GM23338 (cell line): ENCODE measurements around the gene MYO3B. TPM values are rescaled to one million over a fixed set of nuclear protein-coding genes. Genes with fewer than 3 reads are reported as not detected.

Experiments used
- ATAC-seq: fragments of 200-7000 bp; cut with Tn5 transposase; 3 replicates; pipeline ENCODE4 v1.9.1; 2020
- DNase-seq: peaks from one replicate; pipeline ENCODE4 v3.0.0-alpha.2; 2015; ENCODE audit warnings: low spot score
- H2AFZ ChIP-seq: fragments of 200-600 bp; sonication (generic); 2 replicates; pipeline ENCODE4 v1.8.0; 2016; ENCODE audit warnings: antibody characterized with exemption, mild to moderate bottlenecking, moderate library complexity
- H3F3A ChIP-seq: fragments of 200-600 bp; sonication (generic); replicated peaks from 2 replicates; pipeline ENCODE4 v1.8.0; 2017; ENCODE audit warnings: antibody characterized with exemption, mixed run types, low read depth
- H3K27ac ChIP-seq: fragments of 200-600 bp; sonication (generic); 2 replicates; pipeline ENCODE4 v1.6.1; 2016; ENCODE audit warnings: low read depth
- H3K27me3 ChIP-seq: fragments of 200-600 bp; sonication (generic); 2 replicates; pipeline ENCODE4 v1.8.0; 2016; ENCODE audit warnings: mild to moderate bottlenecking, mixed run types, moderate library complexity; ENCODE audit not compliant: insufficient read depth
- H3K36me3 ChIP-seq: fragments of 200-600 bp; sonication (generic); 2 replicates; pipeline ENCODE4 v1.8.0; 2016; ENCODE audit warnings: mild to moderate bottlenecking; ENCODE audit not compliant: insufficient read depth
- H3K4me1 ChIP-seq: fragments of 200-600 bp; sonication (generic); 2 replicates; pipeline ENCODE4 v1.8.0; 2016; ENCODE audit warnings: mild to moderate bottlenecking, moderate library complexity; ENCODE audit not compliant: insufficient read depth
- H3K4me2 ChIP-seq: fragments of 200-600 bp; sonication (generic); 2 replicates; pipeline ENCODE4 v1.7.1; 2017; ENCODE audit warnings: mixed run types
- H3K4me3 ChIP-seq: fragments of 200-600 bp; sonication (generic); 2 replicates; pipeline ENCODE4 v1.6.1; 2016; ENCODE audit warnings: mixed run types
- H3K79me2 ChIP-seq: fragments of 200-600 bp; sonication (generic); replicated peaks from 2 replicates; pipeline ENCODE4 v1.8.0; 2017; ENCODE audit warnings: mild to moderate bottlenecking; ENCODE audit not compliant: insufficient read depth
- H3K9me2 ChIP-seq: fragments of 200-600 bp; sonication (generic); 2 replicates; pipeline ENCODE4 v1.8.0; 2017; ENCODE audit not compliant: insufficient read depth
- H4K20me1 ChIP-seq: fragments of 200-600 bp; sonication (generic); replicated peaks from 2 replicates; pipeline ENCODE4 v1.8.0; 2017; ENCODE audit warnings: mild to moderate bottlenecking; ENCODE audit not compliant: insufficient read depth
- H3K27ac Mint-ChIP-seq: 2 replicates; pipeline ENCODE4 v1.8.0; 2020; ENCODE audit warnings: inconsistent platforms, mild to moderate bottlenecking, moderate library complexity, mixed read lengths
- H3K27me3 Mint-ChIP-seq: 3 replicates; pipeline ENCODE4 v1.8.0; 2022; ENCODE audit warnings: low read depth, mild to moderate bottlenecking, moderate library complexity, mixed read lengths, inconsistent platforms; ENCODE audit not compliant: insufficient read depth, poor library complexity
- H3K36me3 Mint-ChIP-seq: 3 replicates; pipeline ENCODE4 v1.8.0; 2021; ENCODE audit warnings: low read depth, mild to moderate bottlenecking, inconsistent platforms, moderate library complexity, mixed read lengths
- H3K4me1 Mint-ChIP-seq: 3 replicates; pipeline ENCODE4 v1.8.0; 2020; ENCODE audit warnings: mild to moderate bottlenecking, inconsistent platforms, mixed read lengths
- H3K4me3 Mint-ChIP-seq: 3 replicates; pipeline ENCODE4 v1.8.0; 2021; ENCODE audit warnings: moderate library complexity, mild to moderate bottlenecking, inconsistent platforms, mixed read lengths
- H3K9me3 Mint-ChIP-seq: 3 replicates; pipeline ENCODE4 v1.8.0; 2020; ENCODE audit warnings: moderate library complexity, mild to moderate bottlenecking, inconsistent platforms, mixed read lengths
- CREB1 ChIP-seq: fragments of 250-450 bp; sonication (Bioruptor Pico); IDR thresholded peaks from 2 replicates; pipeline ENCODE4 v1.5.0; 2020; ENCODE audit warnings: low read depth, mild to moderate bottlenecking, moderate library complexity
- EZH2 ChIP-seq: fragments of 200-600 bp; sonication (generic); IDR thresholded peaks from one replicate; pipeline ENCODE4 v1.8.0; 2017; ENCODE audit warnings: antibody characterized with exemption, mild to moderate bottlenecking, low read depth; ENCODE audit not compliant: unreplicated experiment
- EZH2phosphoT487 ChIP-seq: fragments of 200-600 bp; sonication (generic); IDR thresholded peaks from one replicate; pipeline ENCODE4 v1.8.1; 2018; ENCODE audit warnings: antibody characterized with exemption; ENCODE audit not compliant: unreplicated experiment
- JUNB ChIP-seq: IDR thresholded peaks from one replicate; pipeline ENCODE4 v1.6.1; 2016; ENCODE audit warnings: antibody characterized with exemption; ENCODE audit not compliant: unreplicated experiment
- NANOG ChIP-seq: IDR thresholded peaks from 2 replicates; pipeline ENCODE4 v1.6.1; 2016; ENCODE audit warnings: antibody characterized with exemption, borderline replicate concordance
- POLR2AphosphoS5 ChIP-seq: IDR thresholded peaks from 2 replicates; pipeline ENCODE4 v1.6.1; 2016; ENCODE audit warnings: antibody characterized with exemption, low read depth
- STAT1 ChIP-seq: IDR thresholded peaks from one replicate; pipeline ENCODE4 v1.6.1; 2016; ENCODE audit warnings: antibody characterized with exemption; ENCODE audit not compliant: unreplicated experiment
- ZNF331 ChIP-seq: fragments of 250-450 bp; sonication (Bioruptor Pico); IDR thresholded peaks from 2 replicates; pipeline ENCODE4 v1.5.0; 2020; ENCODE audit warnings: low read depth, mild to moderate bottlenecking, moderate library complexity
- ZNF462 ChIP-seq: fragments of 250-450 bp; sonication (Bioruptor Pico); IDR thresholded peaks from 2 replicates; pipeline ENCODE4 v1.5.0; 2020; ENCODE audit warnings: mild to moderate bottlenecking, moderate library complexity
- polyA plus RNA-seq: library from polyadenylated mRNA; unstranded; fragments of >200 nt; fragmentation: Nextera tagmentation; extraction: Ambion mirVana; gene quantifications from 2 replicates; pipeline ENCODE4 v1.2.1, GENCODE V29; 2016
- total RNA-seq: library from RNA; depleted of rRNA; stranded (reverse); fragments of >200 nt; shearing (Covaris generic); gene quantifications from 2 replicates; pipeline ENCODE4 v1.2.3, GENCODE V29; 2014
- TF ChIP-seq, protein P1 (sequence below), 2 experiments: fragments of 200-600 bp in 1 of 2; sonication (generic) in 1 of 2; conservative IDR thresholded peaks; 2 replicates each; pipeline versions ENCODE4 v1.5.1 to v1.6.1; 2016 to 2017; ENCODE audit warnings: antibody characterized with exemption in 2 of 2, low read depth in 2 of 2, mild to moderate bottlenecking in 2 of 2, moderate library complexity in 1 of 2

MYO3B gene
- total and polyA plus RNA-seq, 2 experiments from 2014 or later: 0.42 TPM; not detected in 1

- TF ChIP-seq ZNF462 (CRISPR knock-in tag) (no peak), NANOG (no peak), EZH2phosphoT487 (no peak), JUNB (no peak), POLR2AphosphoS5 (no peak), EZH2 (no peak), ZNF331 (no peak)
These were observed 355.2 kb downstream of the MYO3B start (continued) for GRCh38 chr2:170533156-170533555.

GRCh38 chr2:170535552-170535951, 357.6 kb downstream of the MYO3B start:
- no peak overlapping the region for H3K27ac ChIP-seq
- ATAC-seq (no peak), DNase-seq (no peak)
- no peak for TF ChIP-seq CREB1 (CRISPR knock-in tag)
- no peak for TF ChIP-seq STAT1
- no peak for TF ChIP-seq ZNF331
- TF ChIP-seq, protein P1, sequence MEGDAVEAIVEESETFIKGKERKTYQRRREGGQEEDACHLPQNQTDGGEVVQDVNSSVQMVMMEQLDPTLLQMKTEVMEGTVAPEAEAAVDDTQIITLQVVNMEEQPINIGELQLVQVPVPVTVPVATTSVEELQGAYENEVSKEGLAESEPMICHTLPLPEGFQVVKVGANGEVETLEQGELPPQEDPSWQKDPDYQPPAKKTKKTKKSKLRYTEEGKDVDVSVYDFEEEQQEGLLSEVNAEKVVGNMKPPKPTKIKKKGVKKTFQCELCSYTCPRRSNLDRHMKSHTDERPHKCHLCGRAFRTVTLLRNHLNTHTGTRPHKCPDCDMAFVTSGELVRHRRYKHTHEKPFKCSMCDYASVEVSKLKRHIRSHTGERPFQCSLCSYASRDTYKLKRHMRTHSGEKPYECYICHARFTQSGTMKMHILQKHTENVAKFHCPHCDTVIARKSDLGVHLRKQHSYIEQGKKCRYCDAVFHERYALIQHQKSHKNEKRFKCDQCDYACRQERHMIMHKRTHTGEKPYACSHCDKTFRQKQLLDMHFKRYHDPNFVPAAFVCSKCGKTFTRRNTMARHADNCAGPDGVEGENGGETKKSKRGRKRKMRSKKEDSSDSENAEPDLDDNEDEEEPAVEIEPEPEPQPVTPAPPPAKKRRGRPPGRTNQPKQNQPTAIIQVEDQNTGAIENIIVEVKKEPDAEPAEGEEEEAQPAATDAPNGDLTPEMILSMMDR (conservative IDR thresholded peaks at IDR 0.05; ENCODE audit: low read depth in 2 of 2): no peak
- TF ChIP-seq NANOG: no peak
- no peak for TF ChIP-seq EZH2
- no peaks in the 10 kb centered on the region for H3K36me3 ChIP-seq
- no peaks in the 10 kb centered on the region for H3K79me2 ChIP-seq
- H3K4me3 ChIP-seq: no peak overlapping the region
- Mint-ChIP-seq H3K9me3 (no peaks in the 10 kb centered on the region), H3K4me3 (no peak overlapping the region), H3K4me1 (peaks cover 5% of the 10 kb centered on the region), H3K36me3 (no peaks in the 10 kb centered on the region), H3K27me3 (peaks cover 1% of the 10 kb centered on the region), H3K27ac (no peak overlapping the region)
- no peaks in the 10 kb centered on the region for H3K27me3 ChIP-seq
- no peak overlapping the region for H3K4me2 ChIP-seq
- H3K9me2 ChIP-seq: no peaks in the 10 kb centered on the region
- H4K20me1 ChIP-seq: no peaks in the 10 kb centered on the region
- H2AFZ ChIP-seq: peak overlapping the region; percentile 47; the same call in 1 of the 2 replicates
- no peaks in the 10 kb centered on the region for H3F3A ChIP-seq
- peaks cover 4% of the 10 kb centered on the region for H3K4me1 ChIP-seq
